NOMO-1 (cell line): ENCODE measurements around the gene CPD.
"Not testable (repeated sequence)": the region's sequence is repeated elsewhere in the genome, so short reads cannot be mapped to it uniquely, and the experiment has no call there.

ENCODE experiments used
- DNase-seq, 2 experiments: peaks; one replicate each; lab custom pipeline; 2025; ENCODE audit not compliant: unreplicated experiment in 2 of 2; lab: John Stamatoyannopoulos, UW

CPD gene

GRCh38 chr17:30381340-30381659 is 2.6 kb downstream of the CPD start:
- DNase-seq = no peak

DNA sequence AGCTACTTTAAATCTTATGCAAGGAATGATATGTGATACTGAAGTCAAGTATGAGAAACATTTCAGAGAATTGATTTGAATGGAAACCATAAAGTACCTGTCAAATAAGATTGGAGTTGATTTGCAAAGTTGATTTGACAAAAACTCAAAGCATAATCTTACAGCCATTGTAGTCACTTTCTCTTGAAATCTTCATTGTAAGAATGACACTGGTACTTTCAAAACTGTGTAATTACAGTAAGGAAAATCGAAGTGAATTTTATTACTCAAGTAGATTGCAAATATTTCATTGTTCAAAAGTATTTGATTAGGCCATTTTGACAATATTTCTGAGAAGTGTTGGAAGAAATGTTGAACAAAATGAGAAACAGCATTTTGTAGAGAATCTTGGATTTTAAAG is 3.6 kb downstream of the CPD start:
- no peak for DNase-seq

GRCh38 chr17:30388321-30389179 is 9.8 kb downstream of the CPD start:
- DNase-seq = no peak

DNA sequence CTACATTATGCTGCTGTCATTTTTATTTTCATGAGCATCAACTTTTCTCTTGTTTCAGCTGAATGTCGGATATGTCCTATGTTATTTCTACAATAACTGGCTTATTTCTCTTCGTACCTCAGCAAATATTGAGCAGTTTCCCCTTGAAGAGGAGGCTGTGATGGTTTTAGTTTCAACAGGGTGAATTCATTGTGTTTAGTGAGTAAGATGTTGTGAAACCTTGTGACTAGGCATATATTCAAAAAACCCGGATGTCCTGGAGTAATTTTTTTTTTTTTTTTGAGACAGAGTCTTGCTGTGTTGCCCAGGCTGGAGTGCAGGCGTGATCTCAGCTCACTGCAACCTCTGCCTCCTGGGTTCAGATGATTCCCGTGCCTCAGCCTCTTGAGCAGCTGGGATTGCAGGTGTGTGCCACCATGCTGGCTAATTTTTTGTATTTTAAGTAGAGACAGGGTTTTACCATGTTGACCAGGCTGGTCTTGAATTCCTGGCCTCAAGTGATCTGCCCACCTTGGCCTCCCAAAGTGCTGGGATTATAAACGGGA is 11.1 kb downstream of the CPD start:
- DNase-seq = peak in 1 of 2 experiments; percentile 72

- DNase-seq = no peak
Observed at GRCh38 chr17:30391534-30391933, 12.8 kb downstream of the CPD start.

GRCh38 chr17:30393491-30393890 is 14.8 kb downstream of the CPD start:
- no peak for DNase-seq

GRCh38 chr17:30393911-30394867 is 15.5 kb downstream of the CPD start:
- DNase-seq = no peak

DNA sequence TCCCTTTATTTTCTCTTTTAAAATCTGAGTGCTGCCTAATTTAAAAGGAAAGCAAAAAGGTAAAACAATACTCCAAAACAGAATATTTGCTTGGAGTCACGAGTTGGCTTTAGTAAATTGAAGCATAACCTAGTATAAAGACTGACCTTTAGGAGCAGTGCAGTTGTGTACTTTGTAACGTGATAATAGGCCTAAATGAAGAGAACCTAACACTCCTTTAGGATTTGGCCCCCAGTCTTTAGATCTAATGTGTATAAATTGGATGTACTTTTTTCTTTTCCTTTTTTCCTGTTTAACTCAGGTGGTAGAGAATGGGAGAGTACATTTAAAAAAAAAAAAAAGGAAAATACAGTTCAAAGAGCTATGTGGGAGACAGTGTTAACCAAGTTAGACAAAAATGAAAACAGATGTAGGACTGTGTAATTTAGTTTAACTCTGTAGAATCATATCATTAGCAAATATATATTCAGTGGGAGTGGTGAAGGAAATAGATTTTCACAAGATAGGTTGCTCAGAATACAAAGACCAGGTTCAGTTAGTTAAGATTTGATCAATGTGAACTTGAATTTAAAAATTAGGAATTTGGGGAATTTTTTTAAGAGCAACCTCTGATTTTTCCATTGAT is 16.8 kb downstream of the CPD start:
- no peak for DNase-seq

- no peak for DNase-seq
Observed at GRCh38 chr17:30396129-30396528, 17.4 kb downstream of the CPD start.

- no peak for DNase-seq
Observed at GRCh38 chr17:30396612-30397011, 17.9 kb downstream of the CPD start.

GRCh38 chr17:30398328-30399041 is 19.8 kb downstream of the CPD start:
- DNase-seq = no peak

- DNase-seq = peak in 1 of 2 experiments; percentile 30
Observed at GRCh38 chr17:30401097-30401496, 22.4 kb downstream of the CPD start.

DNA sequence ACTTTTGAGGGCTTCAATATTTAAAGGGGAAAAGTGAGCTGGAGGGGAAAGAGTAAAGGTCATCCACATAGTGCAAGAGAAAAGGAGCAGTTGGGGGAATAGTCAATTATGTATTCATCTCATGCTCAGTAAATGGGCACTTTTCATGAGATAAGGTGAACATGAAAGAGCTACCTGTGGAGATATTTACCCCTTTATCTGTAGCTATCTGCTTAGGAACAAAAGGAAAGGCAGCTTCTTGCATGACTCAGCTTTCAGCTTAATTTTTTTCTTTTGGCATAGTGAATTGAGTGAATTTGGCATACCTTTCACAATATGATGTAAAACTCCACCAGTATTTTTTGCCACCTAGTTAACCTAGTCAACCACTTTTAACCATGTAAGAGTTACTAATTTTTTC is 26.4 kb downstream of the CPD start:
- DNase-seq = no peak

DNA sequence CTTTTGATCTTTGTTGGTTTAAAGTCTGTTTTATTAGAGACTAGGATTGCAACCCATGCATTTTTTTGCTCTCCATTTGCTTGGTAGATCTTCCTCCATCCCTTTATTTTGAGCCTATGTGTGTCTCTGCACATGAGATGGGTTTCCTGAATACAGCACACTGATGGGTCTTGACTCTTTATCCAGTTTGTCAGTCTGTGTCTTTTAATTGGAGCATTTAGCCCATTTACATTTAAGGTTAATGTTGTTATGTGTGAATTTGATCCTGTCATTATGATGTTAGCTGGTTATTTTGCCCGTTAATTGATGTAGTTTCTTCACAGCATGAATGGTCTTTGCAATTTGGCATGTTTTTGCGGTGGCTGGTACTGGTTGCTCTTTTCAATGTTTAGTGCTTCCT is 31.9 kb downstream of the CPD start:
- not testable (repeated sequence) for DNase-seq

DNA sequence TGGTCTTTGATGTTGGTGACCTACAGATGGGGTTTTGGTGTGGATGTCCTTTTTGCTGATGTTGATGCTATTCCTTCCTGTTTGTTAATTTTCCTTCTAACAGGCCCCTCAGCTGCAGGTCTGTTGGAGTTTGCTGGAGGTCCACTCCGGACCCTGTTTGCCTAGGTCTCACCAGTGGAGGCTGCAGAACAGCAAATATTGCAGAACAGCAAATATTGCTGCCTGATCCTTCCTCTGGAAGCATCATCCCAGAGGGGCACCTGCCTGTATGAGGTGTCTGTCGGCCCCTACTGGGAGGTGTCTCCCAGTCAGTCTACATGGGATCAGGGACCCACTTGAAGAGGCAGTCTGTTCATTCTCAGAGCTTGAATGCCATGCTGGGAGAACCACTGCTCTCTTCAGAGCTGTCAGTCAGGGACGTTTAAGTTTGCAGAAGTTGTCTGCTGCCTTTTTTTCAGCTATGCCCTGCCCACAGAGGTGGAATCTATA is 33.3 kb downstream of the CPD start:
- not testable (repeated sequence) for DNase-seq

- no peak for DNase-seq
Observed at GRCh38 chr17:30413109-30413508, 34.4 kb downstream of the CPD start.

- DNase-seq = no peak
Observed at GRCh38 chr17:30414486-30414885, 35.8 kb downstream of the CPD start.

DNA sequence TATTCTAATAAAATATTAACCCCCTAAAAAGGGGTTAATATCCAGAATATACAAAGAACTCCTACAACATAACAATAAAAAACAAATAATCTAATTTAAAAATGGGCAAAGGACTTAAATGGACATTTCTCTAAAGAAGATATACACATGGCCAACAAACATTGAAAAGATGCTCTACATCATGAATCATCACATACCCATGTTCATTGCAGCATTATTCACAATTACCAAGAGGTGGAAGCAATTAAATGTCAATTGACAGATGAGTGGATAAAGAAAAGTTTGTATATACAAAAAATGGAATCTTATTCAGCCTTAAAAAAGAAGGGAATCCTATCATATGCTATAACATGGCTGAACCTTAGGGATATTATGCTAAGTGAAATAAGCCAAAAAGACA is 36.8 kb downstream of the CPD start:
- DNase-seq = no peak

DNA sequence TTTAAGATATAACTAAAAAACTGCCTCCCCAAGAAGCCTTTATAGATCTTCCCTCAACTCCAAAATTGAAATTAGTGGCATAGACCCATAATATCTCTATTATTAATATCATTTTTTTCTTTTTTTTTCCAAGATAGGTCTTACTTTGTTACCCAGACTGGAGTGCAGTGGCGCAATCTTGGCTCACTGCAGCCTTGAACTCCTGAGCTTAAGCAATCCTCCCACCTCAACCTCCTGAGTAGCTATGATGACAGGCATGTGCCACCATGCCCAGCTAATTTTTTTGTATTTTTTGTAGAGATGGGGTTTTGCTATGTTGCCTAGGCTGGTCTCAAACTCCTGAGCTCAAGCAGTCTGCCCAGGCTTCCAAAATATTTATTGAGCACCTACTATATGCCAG is 39.3 kb downstream of the CPD start:
- not testable (repeated sequence) for DNase-seq

GRCh38 chr17:30421592-30421991 is 42.9 kb downstream of the CPD start:
- DNase-seq = no peak
